Right renal cortex interstitium (tissue), 3 donors: ENCODE data around the gene SMAD7. TPM values are rescaled to one million over a fixed set of nuclear protein-coding genes. Genes with fewer than 3 reads are reported as not detected.

Experiments
- DNase-seq, 3 donors: peaks; one replicate each; pipeline ENCODE4 v3.0.0-alpha.2; 2013; ENCODE audit warnings: low read depth in 3 of 3, low spot score in 2 of 3
- polyA plus RNA-seq, 3 donors: library from polyadenylated mRNA; unstranded; fragments of 120-200 nt; gene quantifications; one replicate each; pipeline ENCODE4 v1.2.1, GENCODE V29; 2013; ENCODE audit not compliant: insufficient read length in 3 of 3

The SMAD7 gene
- polyA plus RNA-seq, 3 donors, result 64.5 to 67.8 (median 65.1) TPM

DNA sequence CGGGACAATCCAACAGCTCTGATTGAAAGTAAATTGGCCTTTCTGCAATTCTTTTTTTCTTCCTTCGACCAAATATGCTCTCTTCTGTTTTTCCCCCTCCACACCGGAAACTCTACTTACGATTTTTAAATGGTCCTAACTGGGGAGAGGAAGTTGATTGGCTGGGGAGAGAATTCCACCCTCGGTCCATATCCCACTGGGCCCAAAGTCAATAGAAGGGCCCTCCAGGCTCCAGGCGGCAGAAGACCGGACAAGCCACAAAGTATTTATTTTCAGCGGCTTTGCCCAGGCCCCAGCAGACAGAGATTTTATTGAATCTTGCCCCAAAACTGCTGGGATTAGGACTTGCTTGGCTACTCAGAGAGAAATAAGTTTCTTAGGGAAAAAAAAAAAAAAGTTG lies 37.1 kb upstream of the SMAD7 start:
- no peak for DNase-seq

DNA sequence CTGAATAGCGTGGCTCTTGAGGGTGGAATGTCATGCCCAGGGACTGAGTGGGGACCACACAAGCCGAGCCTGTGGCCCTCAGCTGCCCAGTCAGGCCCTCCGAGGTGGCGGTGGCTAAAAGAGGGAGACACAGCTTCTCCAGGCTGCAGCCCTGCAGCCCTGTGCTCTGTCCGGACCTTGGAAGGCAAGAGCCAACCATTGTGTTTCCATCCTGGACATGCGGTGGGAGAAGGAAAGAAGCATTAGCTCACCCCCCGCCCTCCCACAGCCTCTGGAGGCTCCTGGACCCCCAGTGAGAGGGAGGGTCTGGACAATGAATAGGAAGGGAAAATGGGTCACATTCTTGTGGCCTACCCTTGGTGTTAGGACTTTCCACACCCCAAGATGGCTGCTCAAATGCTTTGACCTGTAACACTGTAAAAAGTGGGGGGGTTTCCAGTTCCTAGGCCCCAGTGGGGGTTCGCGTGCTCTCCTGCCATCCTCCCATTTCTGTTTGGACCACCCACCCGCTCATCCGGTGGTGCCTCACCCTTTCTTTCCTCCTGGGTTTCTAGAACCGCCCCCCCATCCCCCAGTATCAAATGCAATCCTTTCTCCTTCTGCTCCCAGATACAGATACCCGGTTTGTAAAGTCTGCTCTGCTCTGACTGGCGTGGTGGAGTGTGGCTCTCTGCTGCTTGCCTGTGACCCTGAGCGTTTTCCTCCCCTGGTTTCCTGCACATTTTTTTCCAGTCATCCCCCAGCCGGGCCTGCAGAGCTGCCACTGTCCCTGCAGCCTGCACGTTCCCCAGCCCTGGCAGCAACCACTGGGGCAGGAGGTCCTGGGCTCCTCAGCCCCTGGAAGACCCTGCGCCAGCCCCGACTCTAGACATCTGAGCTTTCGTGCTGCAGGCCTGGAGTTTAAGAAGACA lies 36.3 kb upstream of the SMAD7 start:
- DNase-seq, result no peak

DNA sequence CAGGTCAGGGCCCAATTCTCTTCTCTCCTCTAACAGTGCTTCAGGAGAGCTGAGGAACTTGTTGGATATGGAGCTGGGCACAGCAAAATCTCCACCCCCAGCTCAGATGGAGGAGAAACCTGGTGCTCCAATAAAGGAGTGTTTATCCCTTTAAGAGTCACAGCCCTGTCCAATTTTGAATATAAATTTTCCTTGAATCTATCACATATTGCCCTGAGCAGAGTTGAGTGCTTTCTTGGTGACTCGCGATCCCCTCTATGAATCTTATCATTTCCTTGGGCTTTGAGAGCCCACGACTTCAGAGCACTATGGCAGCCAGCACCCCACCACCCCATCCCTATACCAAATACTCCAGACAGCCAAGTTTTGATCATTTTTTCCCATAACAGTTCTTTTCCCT lies 34.4 kb upstream of the SMAD7 start:
- no peak for DNase-seq

DNA sequence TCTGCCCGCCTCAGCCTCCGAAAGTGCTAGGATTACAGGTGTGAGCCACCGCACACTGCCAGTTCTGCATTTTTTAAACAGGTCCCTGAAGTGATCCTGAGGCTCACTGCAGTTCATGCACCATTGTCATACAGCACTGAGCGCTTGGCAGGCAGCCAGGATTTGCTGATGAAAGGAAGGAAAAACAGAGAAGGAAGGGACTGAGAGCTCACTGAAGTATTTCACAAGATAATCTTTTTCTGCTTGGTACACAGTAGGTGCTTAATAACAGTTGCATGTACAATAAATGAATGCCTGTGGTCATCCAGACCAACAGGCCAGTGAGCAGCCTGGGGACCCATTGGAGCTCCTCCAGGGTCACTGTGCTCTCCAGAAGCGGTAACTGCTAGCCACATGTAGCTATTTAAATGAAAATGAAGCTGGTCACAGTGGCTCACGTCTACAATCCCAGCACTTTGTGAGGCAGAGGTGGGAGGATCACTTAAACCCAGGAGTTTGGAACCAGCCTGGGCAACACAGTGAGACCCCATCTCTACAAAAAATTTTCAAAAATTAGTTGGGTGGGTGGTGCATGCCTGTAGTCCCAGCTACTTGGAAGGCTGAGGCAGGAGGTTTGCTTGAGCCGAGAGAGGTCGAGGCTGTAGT lies 33.1 kb upstream of the SMAD7 start:
- no peak for DNase-seq

DNA sequence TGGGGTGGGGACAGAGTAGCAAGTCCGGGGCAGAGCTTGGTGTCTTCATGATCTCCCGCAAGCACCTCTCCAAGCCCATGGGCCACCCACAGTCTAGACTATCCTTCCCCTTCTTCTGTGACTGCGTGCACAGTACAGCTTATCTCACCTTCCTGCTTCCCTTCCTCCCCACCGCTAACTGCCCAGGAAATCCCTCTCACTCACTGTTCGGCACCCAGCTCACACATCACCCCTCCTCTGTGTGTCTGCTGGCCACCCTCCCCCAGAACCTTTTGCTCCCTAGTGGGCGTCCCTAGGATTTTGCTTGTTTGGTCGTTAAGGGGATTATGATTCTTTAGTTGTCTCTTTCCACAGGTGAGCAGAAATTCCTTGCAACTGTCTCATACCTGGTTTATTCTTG lies 31.5 kb upstream of the SMAD7 start:
- no peak for DNase-seq

DNA sequence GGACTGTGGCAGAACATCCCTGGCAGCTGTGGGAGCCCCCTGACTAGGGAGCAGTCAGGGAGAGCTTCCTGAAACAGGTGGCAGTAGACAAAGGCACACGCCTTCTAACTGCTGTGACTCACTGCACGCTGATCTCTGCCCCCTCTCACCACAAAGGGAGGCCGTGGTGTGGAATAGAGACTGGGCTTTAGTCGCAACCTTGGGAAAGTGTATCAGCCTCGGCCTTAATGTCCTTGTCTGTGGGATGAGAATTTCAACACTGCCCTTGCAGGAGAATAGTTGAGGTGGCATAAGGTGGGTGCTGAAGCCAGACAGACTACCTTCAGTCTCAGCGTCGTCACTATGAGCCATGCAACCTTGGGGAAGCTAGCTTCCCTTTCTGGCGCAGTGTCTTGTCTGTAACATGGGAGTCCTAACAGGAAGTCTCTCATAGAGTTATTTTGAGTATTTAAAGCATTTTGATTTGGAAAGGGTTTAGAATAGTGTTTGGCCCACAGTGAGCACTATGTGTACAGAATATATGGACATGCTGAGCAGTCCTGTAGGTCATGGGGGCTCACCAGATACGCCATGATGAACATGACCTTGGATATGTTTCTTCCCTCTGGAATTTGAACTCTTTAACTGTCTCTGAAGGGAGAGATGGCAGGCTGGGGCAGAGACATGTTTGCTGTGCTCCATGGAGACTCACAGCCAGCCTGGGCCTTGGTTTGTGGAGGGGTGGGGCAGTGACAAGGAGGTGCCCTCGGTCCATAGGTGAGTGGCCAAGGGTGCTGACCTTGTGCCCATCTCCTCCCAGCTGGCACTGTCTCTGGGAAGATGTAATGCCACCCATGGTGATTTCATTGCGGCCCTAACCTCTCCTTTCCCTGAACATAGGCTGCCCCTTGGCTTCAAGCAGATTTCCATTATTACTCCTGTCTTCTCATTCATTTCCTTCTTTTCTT lies 29.5 kb upstream of the SMAD7 start:
- no peak for DNase-seq

DNA sequence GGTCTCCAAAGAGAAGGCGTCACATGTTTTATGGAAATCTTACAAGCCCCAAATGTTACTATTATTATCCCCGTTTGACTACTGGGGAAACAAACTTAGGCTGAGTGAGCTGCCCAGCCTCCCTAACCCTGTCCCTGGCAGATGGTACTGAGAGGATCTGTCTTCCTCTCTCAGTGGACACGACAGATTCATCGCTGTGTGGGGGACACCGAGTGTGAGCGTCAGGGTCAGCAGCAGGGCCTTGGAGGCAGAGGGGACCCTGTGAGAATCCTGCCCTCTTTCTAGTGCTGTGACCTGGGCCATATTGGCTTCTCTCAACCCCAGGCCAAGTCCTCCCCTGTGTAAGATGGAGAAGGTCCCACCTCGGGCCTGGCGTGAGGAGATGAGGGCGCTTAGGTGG lies 27.1 kb upstream of the SMAD7 start:
- no peak for DNase-seq

DNA sequence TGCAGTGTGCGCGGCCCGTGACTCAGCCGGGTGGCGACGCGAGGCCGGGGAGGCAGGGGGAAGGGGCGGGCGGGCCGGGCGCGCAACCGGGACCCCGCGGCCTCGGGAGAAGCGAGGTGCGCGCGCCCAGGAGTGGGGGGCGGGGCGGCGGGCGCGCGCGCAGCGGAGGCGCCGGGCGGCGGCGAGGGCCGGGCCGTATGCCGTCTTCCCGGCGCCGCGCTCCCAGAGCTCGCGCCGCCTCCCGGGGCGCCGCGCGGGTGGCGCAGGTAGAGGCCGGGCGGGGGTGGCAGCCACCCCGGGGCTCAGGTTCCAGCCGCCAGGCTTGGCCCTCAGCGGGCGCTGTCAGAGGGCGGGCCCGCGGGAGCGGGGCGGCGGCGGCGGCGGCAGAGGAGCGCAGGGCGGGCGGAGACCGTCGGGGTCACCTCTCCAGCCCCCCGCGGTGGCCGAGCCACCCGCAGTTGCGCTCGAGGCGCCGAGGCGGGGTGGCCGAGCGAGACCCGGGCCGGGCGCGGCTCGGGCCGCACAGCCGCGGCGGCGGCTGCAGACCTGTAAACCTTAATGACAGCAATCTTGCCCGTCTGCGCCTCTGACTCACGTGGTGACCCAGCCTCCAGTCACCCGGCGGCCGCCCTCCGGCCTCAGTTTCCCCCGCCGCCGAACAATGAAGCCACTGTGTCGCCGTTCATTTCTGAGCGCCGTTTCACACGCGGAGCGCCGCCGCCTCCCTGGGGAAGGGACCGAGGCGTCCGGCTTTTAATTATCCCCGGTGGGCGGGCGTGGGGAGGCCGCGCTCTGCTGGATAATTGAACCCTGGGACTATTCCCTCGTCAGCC lies 25.3 kb upstream of the SMAD7 start:
- DNase-seq, result no peak

DNA sequence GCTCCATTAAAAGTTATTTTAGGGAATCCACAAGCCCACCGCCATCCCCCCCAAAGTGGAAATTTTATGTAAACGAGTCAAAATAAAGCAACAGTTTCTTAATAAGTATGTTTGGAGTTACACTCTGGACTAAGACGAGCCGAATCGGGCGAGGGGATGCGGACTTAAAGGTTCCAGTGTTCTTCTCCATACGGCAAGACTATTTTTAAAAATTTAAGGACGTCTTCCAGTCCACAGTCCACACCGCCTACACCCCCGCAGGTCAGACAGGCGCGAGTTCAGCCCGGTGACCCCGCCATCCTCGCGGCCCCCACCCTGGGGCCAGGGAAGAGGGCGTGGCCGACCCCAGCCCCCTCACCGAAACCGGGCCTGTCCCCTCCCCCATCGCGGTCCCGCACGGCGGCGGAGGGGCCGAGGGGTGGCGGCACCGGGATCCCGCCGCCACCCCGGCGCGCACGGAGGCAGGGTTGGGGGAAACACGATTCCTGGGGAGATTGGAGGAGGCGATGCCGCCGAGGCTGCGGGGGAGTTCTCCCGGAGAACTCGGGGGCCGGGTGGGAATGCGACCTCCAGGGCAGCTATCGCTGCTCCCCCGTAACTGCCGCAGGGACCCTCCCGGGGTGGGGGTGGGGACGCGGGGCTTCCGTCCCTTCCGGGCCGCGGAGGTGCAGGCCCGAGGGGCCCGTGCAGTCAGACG lies 24.5 kb upstream of the SMAD7 start:
- no peak for DNase-seq

DNA sequence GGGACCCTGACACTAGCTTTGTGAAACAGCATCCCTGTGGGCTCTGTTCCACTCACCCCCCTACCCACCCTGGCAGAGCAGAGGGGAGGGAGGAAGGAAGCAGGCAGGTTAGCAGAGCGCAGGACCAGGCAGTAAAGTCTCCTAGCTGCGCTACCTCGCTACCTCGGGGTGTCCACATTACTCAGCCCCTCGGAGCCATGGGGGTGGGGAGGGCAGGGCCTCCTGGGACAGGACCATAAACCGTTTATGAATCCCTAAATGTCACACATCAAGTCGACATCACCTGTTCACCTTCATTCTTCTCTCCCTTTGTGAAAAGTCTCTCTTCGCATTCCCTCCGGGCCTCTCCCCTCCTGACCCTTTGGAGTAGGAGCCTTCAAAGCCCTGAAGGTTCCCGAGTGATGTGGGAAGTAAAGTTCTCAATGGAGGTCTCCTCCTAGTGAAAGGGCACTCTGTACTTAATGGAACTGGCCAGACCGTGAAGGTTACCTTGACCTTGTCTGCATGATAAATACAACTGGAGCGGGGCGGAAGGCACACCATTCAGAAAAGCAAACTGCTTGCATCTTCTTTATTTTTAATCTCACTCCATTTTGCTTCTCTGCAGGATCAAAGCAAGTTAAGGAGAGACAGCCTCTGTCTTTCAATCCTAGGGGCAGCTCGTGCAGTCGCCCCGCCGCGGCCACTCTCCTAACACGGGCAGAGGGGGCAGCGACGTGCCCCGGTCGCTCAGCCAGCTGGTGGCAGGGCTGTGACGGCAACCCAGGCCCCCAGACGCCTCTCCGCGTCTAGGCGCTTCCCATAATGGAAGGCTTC lies 23.7 kb upstream of the SMAD7 start:
- no peak for DNase-seq

DNA sequence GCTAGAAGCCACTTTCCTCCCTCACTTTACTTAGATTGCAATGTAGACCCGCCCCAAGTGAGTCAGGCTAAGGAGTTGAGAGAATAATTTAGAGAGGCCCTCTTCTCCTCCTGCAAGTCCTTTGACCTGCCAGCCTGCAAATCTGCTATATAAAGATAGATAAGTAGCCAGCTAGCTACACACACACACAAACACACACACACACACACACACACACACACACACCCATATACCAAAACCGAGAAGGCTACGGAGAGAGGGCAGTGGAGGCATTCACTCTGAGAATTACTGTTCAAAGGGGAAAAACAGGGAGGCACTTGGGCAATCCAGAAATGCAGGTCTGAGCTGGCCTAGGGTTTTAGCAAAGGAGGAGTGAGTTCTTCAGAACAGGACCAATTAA lies 23.0 kb upstream of the SMAD7 start:
- DNase-seq, result no peak

DNA sequence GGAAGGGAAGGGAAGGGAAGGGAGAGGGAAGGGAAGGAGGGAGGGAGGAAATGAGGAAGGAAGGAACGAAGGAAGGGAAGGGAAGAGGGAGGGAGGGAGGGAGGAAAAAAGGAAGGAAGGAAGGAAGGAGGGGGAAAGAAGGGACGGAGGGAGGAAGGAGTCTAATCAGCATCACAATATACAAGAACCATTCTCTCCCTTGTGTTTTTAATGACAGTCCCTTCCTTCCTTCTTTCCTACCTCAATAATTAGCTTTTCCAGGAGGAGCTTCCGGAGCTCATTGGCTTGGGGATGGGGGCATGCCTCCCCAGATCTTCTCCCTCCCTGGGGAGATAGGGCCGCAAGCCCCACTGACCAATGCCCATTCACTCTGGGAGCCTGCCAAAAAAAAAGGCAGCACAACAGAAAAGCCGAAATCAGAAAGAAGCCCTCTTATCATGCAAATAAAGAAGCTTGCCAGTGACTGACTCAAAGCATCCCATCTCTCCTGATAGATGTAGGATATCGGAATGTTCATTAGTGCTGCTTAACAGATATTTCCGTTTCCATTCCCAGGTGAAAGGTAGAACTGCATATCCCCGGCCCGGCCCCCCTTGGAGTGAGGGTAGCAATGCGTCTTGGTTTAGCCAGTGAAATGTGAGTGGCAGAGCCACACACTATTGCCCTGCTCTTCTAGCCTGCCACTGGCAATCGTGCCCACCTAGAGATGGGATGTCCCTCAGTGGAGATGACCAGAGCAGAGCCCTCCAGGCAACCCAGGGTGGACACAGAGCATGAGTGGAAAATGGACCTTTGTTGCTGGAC lies 17.8 kb upstream of the SMAD7 start:
- DNase-seq, result no peak

DNA sequence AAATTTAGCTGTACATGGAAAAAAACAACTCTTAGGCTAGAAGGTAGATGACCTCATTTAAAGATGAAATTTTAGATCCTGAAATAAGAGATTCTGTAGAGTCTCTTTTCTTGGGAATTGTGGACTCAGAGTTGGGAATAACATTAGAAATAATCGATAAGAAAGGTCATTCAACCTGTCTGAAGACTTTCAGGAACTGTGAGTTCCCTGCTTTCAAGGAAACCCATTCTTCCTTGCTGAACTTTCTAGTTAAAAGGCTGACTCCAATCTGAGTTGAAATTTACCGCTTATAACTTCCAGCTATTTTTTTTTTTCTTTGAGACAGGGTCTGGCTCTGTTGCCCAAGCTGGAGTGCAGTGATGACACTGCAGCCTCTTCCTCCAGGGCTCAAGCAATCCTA lies 16.8 kb upstream of the SMAD7 start:
- no peak for DNase-seq

DNA sequence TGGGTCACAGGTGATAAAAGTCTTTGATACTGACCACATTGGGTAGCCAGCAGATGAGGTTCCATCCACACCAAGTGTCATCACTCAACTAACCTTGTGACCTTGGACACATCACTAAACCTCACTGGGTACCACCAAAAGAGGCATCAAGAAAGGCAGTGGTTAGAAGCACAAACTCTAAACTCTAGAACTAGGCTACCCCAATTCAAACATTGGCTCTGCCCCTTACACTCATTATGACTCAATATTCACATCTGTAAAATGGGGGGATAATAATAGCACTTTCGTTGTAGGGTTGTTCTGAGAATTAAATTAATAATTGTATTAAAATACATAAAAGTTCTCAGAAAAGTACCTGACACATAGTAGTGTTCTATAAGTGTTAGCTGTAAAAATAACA lies 15.8 kb upstream of the SMAD7 start:
- no peak for DNase-seq

DNA sequence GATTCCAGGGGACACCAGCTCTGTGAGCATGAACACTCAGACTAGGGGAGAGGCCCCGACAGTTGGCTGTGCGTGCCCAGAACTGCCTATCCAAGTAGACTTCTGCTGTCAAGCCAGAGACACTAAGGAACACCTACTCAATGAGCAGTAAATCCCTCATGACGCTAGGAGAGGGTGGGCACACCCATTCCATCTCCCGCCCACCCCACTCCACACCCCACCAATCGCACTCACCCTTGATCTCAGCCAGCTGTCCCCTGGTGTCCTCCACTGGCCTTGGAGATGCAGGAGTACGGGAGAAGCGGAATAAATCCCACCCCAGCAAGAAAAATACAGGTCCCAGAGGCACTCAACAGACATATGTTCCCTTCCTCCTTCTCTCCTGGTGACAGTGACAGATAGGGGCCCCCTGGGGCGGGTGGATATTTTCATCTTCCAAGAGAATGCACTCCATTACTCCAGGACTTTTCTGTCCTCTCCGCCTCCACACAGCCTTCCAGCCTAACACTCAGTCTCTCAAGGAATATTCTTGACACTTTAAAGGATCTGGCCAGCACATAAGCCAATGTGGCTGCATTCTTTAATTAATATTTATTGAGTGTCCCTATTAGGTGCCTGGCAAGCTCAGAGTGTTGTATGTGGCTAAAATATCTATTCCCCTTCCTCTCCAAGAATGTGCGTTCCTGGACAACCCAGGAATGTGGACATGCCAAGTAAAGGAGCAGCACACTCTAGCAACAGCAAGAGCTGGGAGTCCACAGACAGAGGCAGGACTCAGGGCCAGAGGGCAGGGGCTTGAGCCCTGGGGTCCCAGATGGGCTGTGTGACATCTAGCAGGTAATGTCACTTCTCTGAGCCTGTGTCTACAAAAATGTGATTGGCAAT lies 13.1 kb upstream of the SMAD7 start:
- no peak for DNase-seq

DNA sequence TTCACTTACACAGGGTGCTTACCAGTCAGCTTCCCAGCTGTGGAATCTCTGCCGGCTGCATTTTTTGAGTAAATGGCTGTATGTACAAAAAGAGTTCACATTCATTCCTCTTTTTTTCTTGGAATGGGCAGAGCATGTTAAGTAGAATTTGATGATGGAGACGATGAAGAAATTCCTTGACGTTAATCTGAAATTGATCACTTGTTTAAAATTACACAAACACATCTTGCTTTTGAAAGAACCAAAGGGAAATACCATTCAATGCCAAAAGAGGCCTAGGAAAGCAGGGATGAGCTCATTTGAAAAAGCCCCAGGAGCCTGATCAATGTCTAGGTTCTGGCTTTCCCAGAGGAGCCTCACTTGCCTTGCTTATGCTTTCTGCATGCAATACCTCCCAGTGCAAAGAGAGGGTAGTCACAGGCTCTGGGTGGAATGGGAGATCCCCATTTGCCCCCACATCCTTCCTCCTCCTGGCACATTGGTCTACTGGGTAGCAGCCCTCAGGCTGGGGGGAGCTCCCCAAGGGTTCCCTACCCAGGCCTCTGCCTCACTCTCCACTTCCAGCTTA lies 12.3 kb upstream of the SMAD7 start:
- no peak for DNase-seq
